ENCODE data around the gene SPACA9.

SPACA9 gene

DNA sequence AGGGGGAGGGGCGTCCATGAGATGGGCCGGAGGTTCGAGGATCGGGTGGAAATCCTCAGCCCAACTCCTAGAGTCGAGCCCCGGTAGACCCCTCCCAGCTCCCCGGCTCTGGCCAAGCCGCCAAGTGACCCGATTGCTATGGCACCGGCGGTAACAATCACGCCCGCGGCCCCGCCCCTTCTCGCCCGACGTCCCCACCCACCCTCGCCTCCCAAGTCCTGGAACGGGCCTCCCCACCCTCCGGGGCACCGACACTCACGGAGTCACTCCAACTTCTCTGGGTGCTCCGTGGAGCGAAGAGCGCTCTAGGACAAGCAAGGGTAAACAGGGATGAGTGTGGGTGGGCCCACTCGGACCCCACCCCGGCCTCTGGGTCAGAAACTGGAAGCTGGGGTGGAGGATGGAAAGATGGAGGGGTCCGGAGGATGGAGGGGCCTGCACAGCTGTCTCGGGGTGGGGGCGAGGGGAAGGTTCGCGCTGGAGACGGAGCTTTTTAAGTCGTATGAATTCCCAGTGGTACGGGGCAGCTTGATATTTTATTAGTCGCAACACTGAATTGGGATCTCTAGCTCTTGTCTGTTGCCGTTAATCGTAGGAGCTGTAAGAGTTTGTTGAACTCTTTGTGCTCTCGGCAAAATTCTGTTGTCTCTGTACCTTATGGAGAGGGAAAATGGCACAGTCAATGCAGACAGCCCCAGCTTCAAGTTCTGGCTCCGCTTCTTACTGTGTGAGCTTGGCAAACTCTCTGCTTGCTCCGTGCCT, at the start of gene SPACA9:
Gene SPACA9, plus strand, starts transcription at position 204 of the 762 bp plus-strand sequence. CDS start 5,050 bp downstream, outside the sequence.
- Mint-ChIP-seq H3K9me3 (no peaks in the 10 kb centered on the region), H3K27ac (peak within 1 kb of the TSS; percentile 63), H3K27me3 (no peaks in the 10 kb centered on the region), H3K36me3 (ENCODE audit: low read depth) (no peaks in the 10 kb centered on the region), H3K4me1 (ENCODE audit: low read depth) (peaks cover 22% of the 10 kb centered on the region), H3K4me3 (peak within 1 kb of the TSS; percentile 80)
- peak; percentile 50 for DNase-seq

DNA sequence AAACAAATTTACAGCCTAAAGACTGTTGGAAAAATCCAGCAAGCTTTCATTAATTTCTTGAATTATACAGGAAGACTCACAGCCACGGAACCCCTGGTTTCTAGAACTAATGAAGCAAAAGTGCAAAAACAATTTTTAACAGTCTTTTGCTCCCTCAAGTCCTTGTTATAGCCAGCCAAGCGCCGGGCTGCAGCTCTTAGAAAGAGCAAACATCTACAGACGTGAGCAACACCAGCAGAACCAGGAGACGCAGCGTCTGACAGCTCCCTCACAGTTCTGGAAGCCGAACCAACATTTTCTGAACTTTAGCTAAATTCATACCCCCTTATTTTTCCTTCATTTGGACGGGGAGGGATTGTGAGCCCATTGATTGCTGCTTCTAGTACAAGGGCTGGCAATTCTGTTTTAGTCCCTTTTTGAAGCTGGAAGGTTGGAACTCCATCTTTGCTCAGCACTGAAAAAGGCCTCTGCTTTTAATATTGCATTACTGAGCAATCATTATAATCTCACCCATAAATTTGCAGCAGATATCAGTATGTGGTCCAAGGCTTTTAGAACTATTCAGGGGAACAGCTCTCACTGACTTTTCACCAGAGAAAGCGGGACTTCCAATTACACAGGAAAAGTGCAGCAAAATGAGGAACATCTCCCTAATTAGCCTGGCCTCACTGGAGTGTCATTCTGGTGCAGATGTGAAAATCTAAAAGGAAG, 46.4 kb upstream of the SPACA9 start:
- no peaks in the 10 kb centered on the region for H3K36me3 Mint-ChIP-seq (ENCODE audit: low read depth)
- no peaks in the 10 kb centered on the region for H3K9me3 Mint-ChIP-seq
- no peaks in the 10 kb centered on the region for H3K4me1 Mint-ChIP-seq (ENCODE audit: low read depth)
- H3K27me3 Mint-ChIP-seq, result peaks cover 3% of the 10 kb centered on the region
- no peak for DNase-seq
- H3K4me3 Mint-ChIP-seq, result no peak overlapping the region
- H3K27ac Mint-ChIP-seq, result no peak overlapping the region

DNA sequence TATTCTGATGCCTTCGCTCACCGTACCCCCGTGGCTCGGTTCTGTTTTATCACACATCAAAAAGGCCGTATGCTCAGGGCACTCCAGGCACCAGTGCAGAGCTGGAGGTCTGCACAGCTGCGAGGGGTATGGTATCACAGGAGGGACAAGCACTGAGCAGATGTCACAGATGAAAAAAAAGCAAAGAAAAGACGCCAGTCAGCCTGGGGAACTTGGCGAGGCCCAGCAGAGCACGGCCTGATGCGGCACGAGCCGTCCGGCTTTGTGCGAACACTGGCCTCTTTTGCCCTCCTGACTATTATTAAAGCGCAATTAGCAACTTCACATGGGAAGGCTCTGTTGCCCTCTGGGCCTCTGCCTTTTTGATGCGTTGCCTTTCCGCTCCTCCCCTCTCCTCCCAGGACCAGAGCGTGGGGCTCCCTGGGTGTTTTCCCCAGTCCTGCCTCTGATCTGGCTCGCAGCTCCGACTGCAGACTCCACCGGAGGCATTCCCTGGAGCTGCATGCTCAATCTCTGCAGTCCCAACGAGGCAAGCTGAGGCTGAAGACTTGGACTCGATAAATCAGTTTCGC, 45.1 kb upstream of the SPACA9 start:
- Mint-ChIP-seq H3K9me3 (no peaks in the 10 kb centered on the region), H3K4me1 (ENCODE audit: low read depth) (no peaks in the 10 kb centered on the region), H3K27ac (no peak overlapping the region), H3K36me3 (ENCODE audit: low read depth) (no peaks in the 10 kb centered on the region), H3K27me3 (peaks cover 3% of the 10 kb centered on the region), H3K4me3 (no peak overlapping the region)
- no peak for DNase-seq

DNA sequence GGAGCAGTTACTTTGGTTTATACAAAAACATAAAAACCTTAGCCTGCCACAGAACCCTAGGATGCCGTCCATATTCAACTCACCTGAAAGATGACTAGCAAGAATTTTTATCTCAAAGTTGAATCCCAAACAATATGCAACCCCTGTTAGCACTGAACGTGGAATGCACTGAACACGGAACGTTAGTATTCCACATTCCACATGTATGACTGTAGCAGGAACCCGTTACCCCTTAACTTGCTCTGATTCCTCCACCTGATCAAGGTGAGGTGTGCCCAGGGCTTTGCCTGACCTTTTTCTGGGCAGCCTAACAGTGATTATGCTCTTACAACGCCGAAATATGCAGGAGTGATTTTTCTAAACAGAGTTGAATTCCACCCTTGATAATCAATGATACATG, 44.4 kb upstream of the SPACA9 start:
- no peak overlapping the region for H3K27ac Mint-ChIP-seq
- H3K9me3 Mint-ChIP-seq, result no peaks in the 10 kb centered on the region
- H3K36me3 Mint-ChIP-seq (ENCODE audit: low read depth), result no peaks in the 10 kb centered on the region
- DNase-seq, result no peak
- H3K4me3 Mint-ChIP-seq, result no peak overlapping the region
- H3K27me3 Mint-ChIP-seq, result peaks cover 6% of the 10 kb centered on the region
- no peaks in the 10 kb centered on the region for H3K4me1 Mint-ChIP-seq (ENCODE audit: low read depth)

DNA sequence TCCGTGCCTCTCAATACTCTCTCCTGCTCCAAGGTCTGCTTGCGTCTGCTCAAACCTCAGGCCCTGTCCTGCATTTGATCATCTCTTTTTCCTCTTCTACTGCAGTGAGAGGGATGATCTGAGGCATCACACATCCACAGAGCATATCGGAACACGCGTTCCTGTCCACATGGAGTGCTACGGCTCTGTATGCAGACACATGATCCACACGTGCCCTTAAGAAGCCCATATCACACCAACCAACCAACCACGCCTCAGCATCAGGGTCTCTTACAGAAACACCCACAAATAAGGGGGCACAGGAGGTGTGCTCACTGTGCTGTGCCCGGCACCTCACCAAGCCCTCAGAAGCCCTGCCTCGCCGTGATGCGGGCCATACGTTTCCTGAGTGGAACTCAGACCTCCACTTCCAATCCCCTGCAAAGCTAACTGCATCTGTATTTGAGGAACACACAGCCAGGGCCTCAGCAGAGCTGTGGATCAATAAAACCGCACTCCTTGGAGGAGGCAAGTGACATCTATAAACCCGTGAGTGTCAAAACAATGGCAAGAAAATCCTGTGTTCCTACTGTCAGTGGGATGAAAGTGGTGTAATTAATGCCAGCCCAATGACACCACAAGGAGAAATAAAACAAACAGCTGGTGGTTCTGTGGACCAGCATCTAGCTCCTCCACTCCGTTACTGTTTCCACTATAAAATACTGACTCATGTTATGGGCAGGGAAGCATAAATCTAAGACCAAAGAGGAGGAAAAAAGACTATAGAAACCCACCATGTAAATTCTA, 41.0 kb upstream of the SPACA9 start:
- Mint-ChIP-seq H3K4me1 (ENCODE audit: low read depth) (no peaks in the 10 kb centered on the region), H3K27me3 (peaks cover 3% of the 10 kb centered on the region), H3K4me3 (no peak overlapping the region), H3K9me3 (no peaks in the 10 kb centered on the region), H3K27ac (no peak overlapping the region), H3K36me3 (ENCODE audit: low read depth) (no peaks in the 10 kb centered on the region)
- DNase-seq, result no peak

DNA sequence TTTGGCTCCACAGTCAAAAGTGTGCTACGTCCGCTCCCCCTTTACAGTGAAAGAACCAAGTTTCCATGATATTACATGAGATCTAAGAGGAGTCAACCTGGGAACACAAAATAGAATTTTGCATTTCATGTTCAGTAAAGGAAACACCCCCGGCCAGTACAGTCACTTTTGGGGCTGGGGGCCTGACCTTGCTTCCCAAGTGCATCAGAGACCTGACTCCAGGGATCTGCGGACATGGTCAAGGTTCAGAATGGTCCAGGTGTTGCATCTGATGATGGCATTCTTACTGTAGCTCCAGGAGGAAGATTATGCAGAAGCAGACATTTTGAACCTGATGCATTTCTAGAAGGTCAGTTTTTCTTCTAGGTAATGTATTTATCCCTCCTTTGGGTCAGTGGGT, 40.4 kb upstream of the SPACA9 start:
- H3K27ac Mint-ChIP-seq, result no peak overlapping the region

DNA sequence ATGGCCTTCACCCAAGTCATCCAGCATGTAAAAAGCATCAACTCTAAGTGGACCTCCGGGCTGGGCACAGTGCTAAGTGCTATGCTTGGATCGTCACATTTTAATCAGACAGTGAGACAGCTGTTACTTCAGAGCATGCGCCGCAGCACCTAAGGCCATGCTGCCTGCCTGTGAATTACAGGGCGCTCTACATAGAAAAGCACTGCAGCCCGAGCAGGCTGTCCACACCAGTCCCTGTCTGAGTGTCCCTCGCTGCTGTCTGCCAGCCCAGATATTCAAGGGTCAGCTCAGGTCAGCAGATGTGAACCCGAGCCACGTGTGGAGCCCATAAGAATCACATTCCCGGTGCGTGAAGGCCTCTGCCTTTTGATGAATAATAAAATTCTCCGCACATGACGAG, 37.7 kb upstream of the SPACA9 start:
- H3K4me3 Mint-ChIP-seq, result no peak overlapping the region
- no peak overlapping the region for H3K27ac Mint-ChIP-seq
- H3K4me1 Mint-ChIP-seq (ENCODE audit: low read depth), result no peaks in the 10 kb centered on the region
- H3K27me3 Mint-ChIP-seq, result peaks cover 3% of the 10 kb centered on the region
- DNase-seq, result no peak
- H3K9me3 Mint-ChIP-seq, result no peaks in the 10 kb centered on the region
- no peaks in the 10 kb centered on the region for H3K36me3 Mint-ChIP-seq (ENCODE audit: low read depth)

More for the DNA sequence above, 40.4 kb upstream of the SPACA9 start:
- DNase-seq, result no peak
- H3K27me3 Mint-ChIP-seq, result peaks cover 3% of the 10 kb centered on the region
- no peak overlapping the region for H3K4me3 Mint-ChIP-seq
- H3K4me1 Mint-ChIP-seq (ENCODE audit: low read depth), result no peaks in the 10 kb centered on the region
- H3K9me3 Mint-ChIP-seq, result no peaks in the 10 kb centered on the region
- no peaks in the 10 kb centered on the region for H3K36me3 Mint-ChIP-seq (ENCODE audit: low read depth)

DNA sequence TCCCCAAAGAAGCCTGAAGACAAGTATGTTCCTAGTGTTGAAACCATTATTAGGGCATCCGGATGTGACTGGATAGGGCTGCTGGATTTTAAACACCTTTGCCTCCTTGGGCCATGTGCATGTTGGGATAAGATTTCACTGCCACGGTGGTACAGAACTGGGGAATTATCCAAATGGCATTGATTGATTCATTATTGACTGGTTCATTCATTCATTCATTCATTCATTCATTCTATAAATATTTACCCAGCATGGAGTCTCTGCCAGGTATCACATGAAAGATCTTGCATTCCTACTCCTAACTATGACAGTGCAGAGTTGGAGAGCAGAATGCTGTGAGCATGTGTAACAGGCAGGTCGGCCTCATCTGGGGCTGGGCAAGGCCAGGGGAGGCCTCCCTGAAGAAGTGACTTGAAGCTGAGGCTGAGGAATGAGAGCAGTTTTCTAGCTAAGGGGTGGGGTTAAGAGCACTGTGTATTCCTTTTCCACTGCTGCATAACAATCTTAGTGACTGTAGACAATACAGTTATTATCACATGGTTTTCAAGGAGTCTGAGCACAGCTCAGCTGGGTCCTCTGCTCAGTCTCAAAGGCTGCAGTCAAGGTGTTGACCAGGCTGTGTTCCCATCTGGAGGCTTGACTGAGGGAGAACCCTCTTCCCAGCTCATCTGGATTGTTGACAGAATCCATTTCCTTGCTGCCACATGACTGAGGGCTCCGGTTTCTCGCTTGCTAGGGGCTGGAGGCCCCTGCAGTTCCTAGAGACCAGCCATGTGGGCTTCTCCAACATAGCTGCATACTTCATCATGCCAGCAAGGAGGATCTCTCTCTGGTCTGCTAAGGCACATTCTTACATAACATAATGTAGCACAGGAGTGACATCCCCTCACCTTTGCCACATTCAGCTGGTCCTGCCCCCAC, 36.3 kb upstream of the SPACA9 start:
- DNase-seq, result no peak
- H3K4me1 Mint-ChIP-seq (ENCODE audit: low read depth), result no peaks in the 10 kb centered on the region
- no peak overlapping the region for H3K27ac Mint-ChIP-seq
- no peaks in the 10 kb centered on the region for H3K36me3 Mint-ChIP-seq (ENCODE audit: low read depth)
- H3K9me3 Mint-ChIP-seq, result no peaks in the 10 kb centered on the region
- H3K4me3 Mint-ChIP-seq, result no peak overlapping the region
- peaks cover 3% of the 10 kb centered on the region for H3K27me3 Mint-ChIP-seq

DNA sequence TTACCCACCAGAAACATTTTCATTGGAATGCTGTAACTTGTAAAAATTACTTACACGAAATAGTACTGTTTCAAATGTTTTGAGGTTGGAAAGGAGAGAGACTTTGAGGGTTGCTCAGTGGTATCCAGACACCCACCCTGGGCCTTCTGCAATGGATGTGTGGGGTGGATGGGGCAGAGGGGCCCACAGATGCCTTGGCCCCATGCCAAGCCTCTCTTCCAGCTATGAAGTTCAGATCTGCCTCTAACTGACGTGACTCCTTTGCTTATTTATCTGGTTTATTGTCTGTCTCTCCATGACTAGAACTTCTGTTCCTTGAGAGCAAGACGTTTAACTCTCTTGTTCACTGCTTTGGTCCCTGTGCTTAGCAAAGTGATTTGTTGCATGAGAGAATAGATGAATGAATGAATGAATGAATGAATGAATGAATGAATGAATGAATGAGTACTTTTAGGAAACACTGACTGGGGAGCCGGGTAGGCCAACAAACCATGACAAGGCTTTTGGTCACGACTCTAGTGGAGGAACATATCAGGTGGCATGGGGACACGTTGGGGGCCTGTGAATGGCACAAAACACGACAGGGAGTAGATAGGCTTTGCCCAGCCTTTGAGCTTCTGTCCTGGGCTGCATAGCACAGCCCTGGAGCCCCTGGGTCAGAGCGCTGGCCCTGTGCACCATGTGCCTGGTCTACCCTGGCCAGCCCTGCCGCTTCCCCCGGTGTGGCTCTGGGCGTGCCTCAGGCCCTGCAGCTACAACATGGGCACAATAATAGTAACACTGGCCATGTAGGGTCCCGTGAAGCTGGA, 32.4 kb upstream of the SPACA9 start:
- Mint-ChIP-seq H3K9me3 (no peaks in the 10 kb centered on the region), H3K4me3 (no peak overlapping the region), H3K27me3 (no peaks in the 10 kb centered on the region), H3K4me1 (ENCODE audit: low read depth) (peaks cover 16% of the 10 kb centered on the region), H3K36me3 (ENCODE audit: low read depth) (no peaks in the 10 kb centered on the region), H3K27ac (no peak overlapping the region)
- DNase-seq, result no peak

DNA sequence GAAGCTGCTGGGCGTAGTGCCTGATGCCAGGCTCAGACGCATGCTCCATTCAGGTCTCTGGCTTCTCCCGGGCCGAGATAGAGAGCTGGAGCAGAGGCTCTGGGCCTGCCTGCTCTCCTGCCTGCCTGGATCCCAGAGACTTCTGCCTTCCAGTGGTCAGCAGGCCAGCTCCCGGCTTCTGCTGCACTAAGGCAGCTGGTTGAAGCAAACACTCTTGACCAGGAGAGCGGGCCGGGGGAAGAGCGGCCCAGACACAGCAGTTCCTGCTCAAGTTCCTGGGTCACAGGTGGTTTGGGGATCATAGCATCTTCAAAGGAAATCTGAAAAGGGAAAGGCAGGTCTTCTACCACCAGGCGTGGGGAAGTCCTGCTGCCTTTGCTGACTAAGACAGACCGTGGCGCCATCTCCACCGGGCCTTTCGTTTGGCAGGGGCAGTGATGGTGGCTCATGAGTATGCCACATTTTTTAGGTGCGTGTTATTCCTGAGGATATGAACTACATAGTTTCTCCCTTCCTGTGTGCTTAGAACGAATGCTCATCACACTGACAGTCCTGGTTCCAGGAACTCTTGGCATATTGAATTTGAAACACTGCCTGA, 31.7 kb upstream of the SPACA9 start:
- no peak overlapping the region for H3K4me3 Mint-ChIP-seq
- no peaks in the 10 kb centered on the region for H3K9me3 Mint-ChIP-seq
- no peak for DNase-seq
- no peak overlapping the region for H3K27ac Mint-ChIP-seq
- no peaks in the 10 kb centered on the region for H3K27me3 Mint-ChIP-seq
- peaks cover 16% of the 10 kb centered on the region for H3K4me1 Mint-ChIP-seq (ENCODE audit: low read depth)
- no peaks in the 10 kb centered on the region for H3K36me3 Mint-ChIP-seq (ENCODE audit: low read depth)

DNA sequence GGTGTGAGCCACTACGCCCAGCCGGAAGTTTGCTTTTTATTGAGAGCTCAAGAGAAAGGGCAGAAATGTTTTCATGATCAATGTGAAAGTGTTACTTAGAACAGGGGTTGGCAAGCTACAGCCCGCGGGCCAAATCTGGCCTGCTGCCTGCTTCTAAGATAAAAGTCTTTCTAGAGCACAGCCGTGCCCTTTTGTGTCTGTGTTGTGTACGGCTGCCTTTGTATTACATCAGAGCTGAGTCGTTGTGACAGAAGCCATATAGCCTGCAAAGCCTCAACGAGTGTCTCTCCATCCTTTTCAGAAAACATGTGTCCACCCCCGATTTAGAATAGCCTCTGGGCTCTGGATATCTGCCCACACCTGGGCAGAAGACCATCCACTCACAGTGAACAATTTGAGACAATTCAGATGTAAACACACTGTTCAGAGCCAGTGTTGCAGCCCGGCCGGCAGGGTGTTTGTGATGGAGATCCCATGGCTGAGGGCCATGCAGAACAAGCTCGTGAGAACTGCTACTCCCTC, 29.5 kb upstream of the SPACA9 start:
- peak overlapping the region; percentile 40 for H3K27ac Mint-ChIP-seq
- H3K4me1 Mint-ChIP-seq (ENCODE audit: low read depth), result peaks cover 16% of the 10 kb centered on the region
- H3K9me3 Mint-ChIP-seq, result no peaks in the 10 kb centered on the region
- no peaks in the 10 kb centered on the region for H3K36me3 Mint-ChIP-seq (ENCODE audit: low read depth)
- H3K4me3 Mint-ChIP-seq, result peak overlapping the region; percentile 29
- H3K27me3 Mint-ChIP-seq, result no peaks in the 10 kb centered on the region
- no peak for DNase-seq

DNA sequence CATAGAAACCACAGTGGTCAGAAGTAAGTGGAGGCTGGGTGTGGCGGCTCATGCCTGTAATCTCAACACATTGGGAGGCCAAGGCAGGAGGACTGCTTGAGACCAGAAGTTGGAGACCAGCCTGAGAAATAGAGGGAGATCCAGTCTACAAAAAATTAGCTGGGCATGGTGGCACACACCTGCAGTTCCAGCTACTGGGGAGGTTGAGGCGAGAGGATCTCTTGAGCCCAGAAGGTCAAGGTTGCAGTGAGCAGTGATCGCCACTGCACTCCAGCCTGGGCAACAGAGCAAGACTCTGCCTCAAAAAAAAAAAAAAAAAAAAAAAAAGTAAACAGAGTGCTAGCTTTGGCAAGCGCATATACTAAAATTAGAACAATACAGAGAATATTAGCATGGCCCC, 25.2 kb upstream of the SPACA9 start:
- Mint-ChIP-seq H3K36me3 (ENCODE audit: low read depth) (no peaks in the 10 kb centered on the region), H3K4me1 (ENCODE audit: low read depth) (peaks cover 16% of the 10 kb centered on the region), H3K9me3 (no peaks in the 10 kb centered on the region), H3K27ac (no peak overlapping the region), H3K27me3 (peaks cover 7% of the 10 kb centered on the region), H3K4me3 (no peak overlapping the region)
- no peak for DNase-seq

DNA sequence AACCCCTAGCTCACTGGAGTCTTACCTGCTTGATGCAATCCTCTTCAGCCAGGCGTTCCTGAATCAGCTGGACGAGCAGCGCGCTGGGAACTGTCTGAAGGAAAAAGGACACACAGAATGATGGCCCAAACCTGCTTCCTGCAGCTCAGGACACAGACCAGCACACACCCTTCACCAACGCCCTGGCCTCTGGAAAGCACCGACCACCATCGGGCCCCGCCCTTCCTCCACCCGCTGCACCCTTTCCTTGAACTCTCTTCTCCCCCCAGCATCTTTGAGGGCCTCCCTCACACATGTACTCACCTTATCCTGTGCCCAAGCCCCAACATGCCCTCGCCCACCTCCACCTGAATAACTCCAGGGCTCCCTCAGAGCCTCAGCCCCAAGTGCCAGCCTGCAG, 23.9 kb upstream of the SPACA9 start:
- no peak overlapping the region for H3K4me3 Mint-ChIP-seq
- no peaks in the 10 kb centered on the region for H3K9me3 Mint-ChIP-seq
- H3K4me1 Mint-ChIP-seq (ENCODE audit: low read depth), result peaks cover 8% of the 10 kb centered on the region
- H3K27me3 Mint-ChIP-seq, result peaks cover 15% of the 10 kb centered on the region
- H3K36me3 Mint-ChIP-seq (ENCODE audit: low read depth), result no peaks in the 10 kb centered on the region
- no peak overlapping the region for H3K27ac Mint-ChIP-seq
- DNase-seq, result no peak
